HG02943 (cell line): ENCODE measurements around the gene INSL6.
"Not testable (repeated sequence)": the region's sequence is repeated elsewhere in the genome, so short reads cannot be mapped to it uniquely, and the experiment has no call there.

ENCODE experiments used
- ATAC-seq: cut with Tn5 transposase; IDR thresholded peaks from one replicate; pipeline ENCODE4 v1.9.1; 2021; ENCODE audit warnings: mild to moderate bottlenecking, low read depth, moderate library complexity; ENCODE audit not compliant: unreplicated experiment

Gene INSL6

GRCh38 chr9:5185220-5185840 lies at the start of gene INSL6:
Gene INSL6 (minus strand): TSS chr9:5185639. CDS start chr9:5185602, 37 bp downstream.
- no peak for ATAC-seq

GRCh38 chr9:5231212-5231611 lies 45.8 kb upstream of the INSL6 start, which contains the start of gene INSL4:
Gene INSL4 (plus strand): TSS chr9:5231419. CDS start chr9:5231524, 105 bp downstream.
- ATAC-seq, result no peak

GRCh38 chr9:5230554-5230953 lies 45.1 kb upstream of the INSL6 start:
- ATAC-seq, result no peak

GRCh38 chr9:5205071-5205470 lies 19.6 kb upstream of the INSL6 start:
- no peak for ATAC-seq

GRCh38 chr9:5195463-5195862 lies 10.0 kb upstream of the INSL6 start:
- no peak for ATAC-seq

- no peak for ATAC-seq
Observed at GRCh38 chr9:5193345-5193744, 7.9 kb upstream of the INSL6 start.

GRCh38 chr9:5191985-5192384 lies 6.5 kb upstream of the INSL6 start:
- no peak for ATAC-seq

- no peak for ATAC-seq
Observed at GRCh38 chr9:5188060-5188984, 2.9 kb upstream of the INSL6 start.

GRCh38 chr9:5186416-5187169 lies 1.2 kb upstream of the INSL6 start:
- ATAC-seq, result no peak

GRCh38 chr9:5184776-5185175 lies 663 bp downstream of the INSL6 start:
- no peak for ATAC-seq

- ATAC-seq, result not testable (repeated sequence)
Observed at GRCh38 chr9:5180631-5181030, 4.8 kb downstream of the INSL6 start.

GRCh38 chr9:5178126-5178805 lies 7.2 kb downstream of the INSL6 start:
- ATAC-seq, result no peak

- no peak for ATAC-seq
Observed at GRCh38 chr9:5146241-5146640, 39.2 kb downstream of the INSL6 start.

GRCh38 chr9:5144217-5144616 lies 41.2 kb downstream of the INSL6 start:
- ATAC-seq, result no peak

- no peak for ATAC-seq
Observed at GRCh38 chr9:5140151-5140550, 45.3 kb downstream of the INSL6 start.

- ATAC-seq, result no peak
Observed at GRCh38 chr9:5122516-5122915, 62.9 kb downstream of the INSL6 start.

- no peak for ATAC-seq
Observed at GRCh38 chr9:5122116-5122515, 63.3 kb downstream of the INSL6 start.

GRCh38 chr9:5113994-5114748 lies 71.3 kb downstream of the INSL6 start:
- no peak for ATAC-seq
